ENCODE measurements around the gene RAB30.

RAB30 gene

GRCh38 chr11:82932564-82932963, 139.1 kb downstream of the RAB30 start:
- H3K4me2 ChIP-seq (ENCODE audit: low read length) = 0 out of 2 replicates have a peak overlapping the region, but pooled peaks have one; percentile 17
- H3K79me2 ChIP-seq (ENCODE audit: control insufficient read depth, low read length) = peaks cover 11% of the 10 kb centered on the region
- H3F3A ChIP-seq (ENCODE audit: control insufficient read depth, insufficient read depth) = peaks cover 27% of the 10 kb centered on the region
- H3K36me3 ChIP-seq (ENCODE audit: control insufficient read depth, low read length) = peaks cover 50% of the 10 kb centered on the region
- no peaks in the 10 kb centered on the region for H3K9me2 ChIP-seq (replicated peaks; ENCODE audit: control insufficient read depth, low read length)
- H3K27ac ChIP-seq (ENCODE audit: low read depth, low read length) = 0 out of 2 replicates have a peak overlapping the region, but pooled peaks have one; percentile 5
- H3K9me3 ChIP-seq (ENCODE audit: control insufficient read depth, insufficient read depth, low read length) = no peaks in the 10 kb centered on the region
- no peak overlapping the region for H3K4me3 ChIP-seq (ENCODE audit: low read length)
- H3K4me1 ChIP-seq (ENCODE audit: control insufficient read depth, low read length) = peaks cover 53% of the 10 kb centered on the region
- no peaks in the 10 kb centered on the region for H4K20me1 ChIP-seq (ENCODE audit: control insufficient read depth, insufficient read depth, low read depth, low read length)
- no peaks in the 10 kb centered on the region for H3K27me3 ChIP-seq (ENCODE audit: control insufficient read depth, low read length)
- no peak for TF ChIP-seq CTCF (IDR thresholded peaks at IDR 0.05; ENCODE audit: low read depth, low read length, poor library complexity, severe bottlenecking)
- no peak for TF ChIP-seq EZH2phosphoT487 (IDR thresholded peaks at IDR 0.05; ENCODE audit: borderline replicate concordance, low read length)

DNA sequence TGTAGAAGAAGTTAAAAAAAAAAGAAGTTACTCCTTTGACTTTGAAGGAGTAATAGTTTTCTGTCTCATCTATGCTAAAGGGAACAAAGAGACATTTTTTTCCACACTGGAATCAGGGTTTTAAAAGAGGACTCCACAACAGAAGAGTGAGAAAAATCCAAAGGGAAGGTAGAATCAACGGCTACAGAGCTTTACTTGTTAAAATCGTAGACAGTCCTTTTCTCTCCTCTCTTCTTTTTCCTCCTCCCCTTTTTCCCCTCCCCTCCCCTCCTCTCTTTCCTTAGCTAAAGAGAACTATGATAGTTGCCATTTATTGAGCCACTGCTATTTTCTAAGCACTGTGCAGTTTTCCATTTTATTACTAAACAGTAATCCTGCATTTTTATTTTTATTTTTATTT, 141.0 kb downstream of the RAB30 start:
- peak overlapping the region; percentile 82 for H3K4me2 ChIP-seq (ENCODE audit: low read length)

DNA sequence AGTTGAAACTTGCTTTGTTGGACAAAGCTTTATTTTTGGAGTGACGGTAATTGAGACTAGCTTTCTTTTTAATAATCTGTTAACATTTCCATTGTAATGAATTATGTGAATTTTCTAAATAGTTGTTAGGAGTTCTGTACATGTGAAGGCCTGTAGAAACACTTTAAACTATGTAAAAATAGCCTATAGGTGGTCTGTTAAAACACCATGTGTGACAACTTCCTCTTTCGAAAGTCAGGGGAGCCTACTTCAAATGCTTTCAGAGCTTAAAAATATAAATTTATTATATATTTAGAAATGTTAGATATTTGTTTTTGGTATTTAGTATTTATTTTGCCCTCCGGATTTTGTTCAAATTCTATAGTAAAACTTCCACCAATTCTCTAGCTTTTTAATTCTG, 141.5 kb downstream of the RAB30 start:
- Histone ChIP-seq H4K20me1 (ENCODE audit: control insufficient read depth, insufficient read depth, low read depth, low read length) (no peaks in the 10 kb centered on the region), H3F3A (ENCODE audit: control insufficient read depth, insufficient read depth) (peaks cover 31% of the 10 kb centered on the region), H3K9me2 (replicated peaks; ENCODE audit: control insufficient read depth, low read length) (no peaks in the 10 kb centered on the region), H3K9me3 (ENCODE audit: control insufficient read depth, insufficient read depth, low read length) (no peaks in the 10 kb centered on the region), H3K4me1 (ENCODE audit: control insufficient read depth, low read length) (peaks cover 60% of the 10 kb centered on the region), H3K27ac (ENCODE audit: low read depth, low read length) (peak overlapping the region; percentile 97), H3K36me3 (ENCODE audit: control insufficient read depth, low read length) (peaks cover 52% of the 10 kb centered on the region), H3K79me2 (ENCODE audit: control insufficient read depth, low read length) (peaks cover 12% of the 10 kb centered on the region), H3K4me3 (ENCODE audit: low read length) (peak overlapping the region; percentile 60), H3K27me3 (ENCODE audit: control insufficient read depth, low read length) (no peaks in the 10 kb centered on the region), H3K4me2 (ENCODE audit: low read length) (peak overlapping the region; percentile 82)
- TF ChIP-seq CTCF (IDR thresholded peaks at IDR 0.05; ENCODE audit: low read depth, low read length, poor library complexity, severe bottlenecking) (no peak), EZH2phosphoT487 (IDR thresholded peaks at IDR 0.05; ENCODE audit: borderline replicate concordance, low read length) (no peak)

More for the DNA sequence above, 141.0 kb downstream of the RAB30 start:
- TF ChIP-seq CTCF (IDR thresholded peaks at IDR 0.05; ENCODE audit: low read depth, low read length, poor library complexity, severe bottlenecking) = no peak
- TF ChIP-seq EZH2phosphoT487 (IDR thresholded peaks at IDR 0.05; ENCODE audit: borderline replicate concordance, low read length) = no peak
- H3F3A ChIP-seq (ENCODE audit: control insufficient read depth, insufficient read depth) = peaks cover 31% of the 10 kb centered on the region
- H3K9me3 ChIP-seq (ENCODE audit: control insufficient read depth, insufficient read depth, low read length) = no peaks in the 10 kb centered on the region
- H3K79me2 ChIP-seq (ENCODE audit: control insufficient read depth, low read length) = peaks cover 12% of the 10 kb centered on the region
- H4K20me1 ChIP-seq (ENCODE audit: control insufficient read depth, insufficient read depth, low read depth, low read length) = no peaks in the 10 kb centered on the region
- H3K9me2 ChIP-seq (replicated peaks; ENCODE audit: control insufficient read depth, low read length) = no peaks in the 10 kb centered on the region
- no peaks in the 10 kb centered on the region for H3K27me3 ChIP-seq (ENCODE audit: control insufficient read depth, low read length)
- peak overlapping the region; percentile 97 for H3K27ac ChIP-seq (ENCODE audit: low read depth, low read length)
- H3K36me3 ChIP-seq (ENCODE audit: control insufficient read depth, low read length) = peaks cover 50% of the 10 kb centered on the region
- peaks cover 60% of the 10 kb centered on the region for H3K4me1 ChIP-seq (ENCODE audit: control insufficient read depth, low read length)
- peak overlapping the region; percentile 60 for H3K4me3 ChIP-seq (ENCODE audit: low read length)

Measured in DOHH2 (cell line).